GM12874 (cell line): ENCODE measurements around the gene EML1.

Experiments used
- TF ChIP-seq, protein P1 (sequence below): IDR thresholded peaks from 2 replicates; pipeline ENCODE4 v1.5.1; 2011; ENCODE audit warnings: low read depth, mild to moderate bottlenecking, control low read depth, low read length, moderate library complexity; ENCODE audit not compliant: insufficient read depth

EML1 gene

GRCh38 chr14:99958380-99958779 lies 165.2 kb downstream of the EML1 start:
- TF ChIP-seq, protein P1, sequence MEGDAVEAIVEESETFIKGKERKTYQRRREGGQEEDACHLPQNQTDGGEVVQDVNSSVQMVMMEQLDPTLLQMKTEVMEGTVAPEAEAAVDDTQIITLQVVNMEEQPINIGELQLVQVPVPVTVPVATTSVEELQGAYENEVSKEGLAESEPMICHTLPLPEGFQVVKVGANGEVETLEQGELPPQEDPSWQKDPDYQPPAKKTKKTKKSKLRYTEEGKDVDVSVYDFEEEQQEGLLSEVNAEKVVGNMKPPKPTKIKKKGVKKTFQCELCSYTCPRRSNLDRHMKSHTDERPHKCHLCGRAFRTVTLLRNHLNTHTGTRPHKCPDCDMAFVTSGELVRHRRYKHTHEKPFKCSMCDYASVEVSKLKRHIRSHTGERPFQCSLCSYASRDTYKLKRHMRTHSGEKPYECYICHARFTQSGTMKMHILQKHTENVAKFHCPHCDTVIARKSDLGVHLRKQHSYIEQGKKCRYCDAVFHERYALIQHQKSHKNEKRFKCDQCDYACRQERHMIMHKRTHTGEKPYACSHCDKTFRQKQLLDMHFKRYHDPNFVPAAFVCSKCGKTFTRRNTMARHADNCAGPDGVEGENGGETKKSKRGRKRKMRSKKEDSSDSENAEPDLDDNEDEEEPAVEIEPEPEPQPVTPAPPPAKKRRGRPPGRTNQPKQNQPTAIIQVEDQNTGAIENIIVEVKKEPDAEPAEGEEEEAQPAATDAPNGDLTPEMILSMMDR: no peak

DNA sequence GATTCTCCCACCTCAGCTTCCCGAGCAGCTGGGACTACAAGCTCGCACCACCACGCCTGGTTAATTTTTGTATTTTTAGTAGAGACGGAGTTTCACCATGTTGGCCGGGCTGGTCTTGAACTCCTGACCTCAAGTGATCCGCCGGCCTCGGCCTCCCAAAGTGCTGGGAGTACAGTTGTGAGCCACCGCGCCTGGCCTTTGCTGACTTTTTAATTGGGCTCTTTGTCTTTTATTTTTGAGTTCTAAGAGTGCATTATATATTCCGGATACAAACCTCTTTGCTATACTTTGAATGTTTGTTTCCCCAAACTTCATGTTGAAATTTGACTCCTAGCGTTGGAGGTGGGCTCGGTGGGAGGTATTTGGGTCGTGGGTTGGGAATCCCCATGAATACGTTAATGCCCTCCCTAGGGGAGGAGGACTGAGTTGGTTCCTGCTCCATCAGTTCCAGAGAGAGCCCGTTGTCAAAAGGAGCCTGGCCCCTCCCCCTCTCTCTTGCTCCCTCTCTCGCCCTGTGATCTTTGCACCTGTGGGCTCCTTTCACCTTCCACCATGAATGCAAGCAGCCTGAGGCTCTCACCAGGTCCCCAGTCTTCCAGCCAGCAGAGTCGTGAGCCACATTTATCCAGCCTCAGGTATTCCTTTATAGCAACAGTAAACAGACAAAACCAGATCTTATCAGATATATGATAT lies 168.8 kb downstream of the EML1 start:
- TF ChIP-seq, protein P1: no peak

DNA sequence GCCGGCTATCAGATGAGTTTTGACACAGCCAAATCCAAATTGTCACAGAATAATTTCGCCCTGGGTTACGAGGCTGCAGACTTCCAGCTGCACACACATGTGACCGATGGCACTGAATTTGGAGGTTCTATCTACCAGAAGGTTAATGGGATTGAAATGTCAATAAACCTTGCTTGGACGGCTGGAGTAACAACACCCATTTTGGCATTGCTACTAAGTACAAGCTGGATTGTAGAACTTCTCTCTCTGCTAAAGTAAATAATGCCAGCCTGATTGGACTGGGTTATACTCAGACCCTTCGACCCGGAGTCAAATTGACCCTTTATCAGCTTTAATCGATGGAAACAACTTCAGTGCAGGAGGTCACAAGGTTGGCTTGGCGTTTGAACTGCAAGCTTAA lies 171.8 kb downstream of the EML1 start:
- TF ChIP-seq, protein P1: no peak

DNA sequence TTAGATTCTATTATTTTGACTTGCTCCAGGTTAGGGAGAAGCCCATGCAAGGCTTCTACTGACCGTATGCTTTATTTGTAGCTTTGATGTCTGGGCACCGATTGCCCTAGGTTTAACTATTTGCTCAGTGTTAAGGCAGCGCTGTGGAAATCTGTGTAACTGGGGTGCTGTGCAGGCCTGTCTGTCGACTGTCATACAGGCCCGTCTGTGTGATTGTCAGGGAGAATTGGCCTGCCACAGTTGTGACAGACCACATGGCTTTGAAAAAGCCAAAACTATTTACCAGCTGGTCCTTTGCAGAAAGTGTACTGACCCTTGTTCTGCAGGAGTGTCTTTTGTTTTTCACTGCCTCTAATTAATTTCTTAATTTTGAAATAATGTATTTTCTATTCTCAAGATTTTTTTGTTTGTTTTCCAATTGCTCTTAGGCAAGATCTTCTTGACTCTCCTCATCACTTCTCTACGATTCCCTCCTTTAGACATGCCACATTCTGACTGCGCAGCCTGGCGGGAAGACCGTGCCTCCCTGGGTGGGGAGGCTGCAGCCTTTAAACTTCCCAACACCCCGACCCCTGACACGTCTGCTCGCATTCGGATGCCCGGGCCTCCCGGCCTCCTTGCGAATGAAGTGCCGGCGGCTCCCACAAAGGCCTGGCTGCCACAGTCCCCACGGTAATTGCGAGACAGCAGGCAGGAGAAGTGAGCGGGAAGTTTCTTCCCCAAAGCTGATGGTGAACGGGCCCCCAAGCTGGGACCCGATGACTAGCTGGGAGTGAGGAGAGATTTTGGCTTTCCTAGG lies 173.0 kb downstream of the EML1 start:
- TF ChIP-seq, protein P1: no peak

DNA sequence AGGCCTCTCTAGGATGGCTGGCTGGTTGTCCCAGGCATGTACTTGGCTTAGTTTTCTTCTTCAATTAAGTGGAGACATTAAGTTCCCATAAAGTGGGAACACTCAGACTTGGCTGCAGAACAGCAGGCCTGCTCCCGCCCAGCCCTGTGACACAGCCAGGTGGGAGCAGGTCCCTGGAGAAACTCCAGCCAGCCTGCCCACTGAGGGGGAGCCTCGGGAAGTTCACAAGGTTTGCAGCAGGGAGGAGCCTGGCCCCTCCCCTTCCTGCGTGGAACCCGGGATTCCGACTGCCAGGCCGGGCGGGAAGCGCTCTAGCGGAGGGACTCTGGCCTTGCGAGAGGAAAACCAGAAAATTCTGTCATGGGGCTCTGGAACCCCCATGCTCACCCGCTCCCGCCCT lies 173.7 kb downstream of the EML1 start:
- TF ChIP-seq, protein P1: no peak

DNA sequence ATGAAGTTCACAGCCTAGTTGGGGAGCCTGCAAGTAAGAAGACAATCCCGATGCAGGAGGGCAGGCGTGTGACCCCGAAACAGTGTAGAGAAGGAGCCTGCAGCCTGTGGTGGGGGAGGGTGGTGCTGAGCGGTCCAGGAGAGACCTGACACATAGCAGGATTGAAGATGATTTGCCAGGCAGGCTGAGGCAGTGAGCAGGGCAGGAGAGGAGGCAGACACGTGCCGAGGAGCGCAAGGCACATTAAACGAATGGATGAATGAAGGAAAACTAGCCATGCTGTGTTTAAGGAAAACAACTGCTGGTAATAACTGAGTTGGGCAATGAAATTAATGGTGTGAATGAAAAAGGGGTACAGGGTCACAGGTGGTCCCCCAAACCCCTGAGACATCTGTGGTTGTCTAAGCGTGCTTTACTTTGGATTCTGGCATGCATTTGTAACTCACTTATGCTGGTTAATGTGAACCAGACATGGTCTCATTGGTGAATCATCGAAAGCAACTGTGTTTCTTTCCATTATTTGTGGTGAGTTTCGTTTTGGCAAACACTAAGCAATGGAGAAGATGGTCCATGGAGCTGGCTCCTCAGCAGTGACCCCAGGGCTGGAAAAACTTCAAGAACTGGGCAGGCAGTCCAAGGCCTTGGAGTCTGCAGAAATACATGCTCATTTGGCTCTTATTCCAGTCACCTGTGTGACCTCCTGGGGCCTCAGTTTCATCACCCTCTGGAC lies 175.1 kb downstream of the EML1 start:
- TF ChIP-seq, protein P1: no peak

- TF ChIP-seq, protein P1: no peak
Measured at GRCh38 chr14:99968941-99969340, 175.7 kb downstream of the EML1 start.
